Fibroblast of peridontal ligament (primary cell): Measurements from ENCODE around the gene PHF14.

Source experiments
- DNase-seq: peaks from one replicate; pipeline ENCODE4 v3.0.0-alpha.2; 2010; ENCODE audit errors: extremely low read depth

Gene PHF14

GRCh38 chr7:11109659-11110058 is 136.0 kb downstream of the PHF14 start:
- DNase-seq: no peak

- DNase-seq: no peak
These were observed 146.5 kb downstream of the PHF14 start for GRCh38 chr7:11120068-11120664.

- no peak for DNase-seq
These were observed 147.1 kb downstream of the PHF14 start for GRCh38 chr7:11120675-11121220.

GRCh38 chr7:11124856-11125559 is 151.3 kb downstream of the PHF14 start:
- DNase-seq: no peak

- DNase-seq: no peak
These were observed 153.6 kb downstream of the PHF14 start for GRCh38 chr7:11127114-11127785.

GRCh38 chr7:11127988-11128387 is 154.3 kb downstream of the PHF14 start:
- peak; percentile 4 for DNase-seq

GRCh38 chr7:11128498-11128897 is 154.8 kb downstream of the PHF14 start:
- no peak for DNase-seq

- DNase-seq: peak; percentile 66
These were observed 156.3 kb downstream of the PHF14 start for GRCh38 chr7:11130012-11130411.

GRCh38 chr7:11130601-11131000 is 156.9 kb downstream of the PHF14 start:
- no peak for DNase-seq

- DNase-seq: no peak
These were observed 159.8 kb downstream of the PHF14 start for GRCh38 chr7:11133436-11133959.

GRCh38 chr7:11135573-11135972 is 161.9 kb downstream of the PHF14 start:
- DNase-seq: no peak

GRCh38 chr7:11141541-11141940 is 167.9 kb downstream of the PHF14 start:
- DNase-seq: no peak

GRCh38 chr7:11153694-11154093 is 180.0 kb downstream of the PHF14 start:
- DNase-seq: peak; percentile 15

- peak; percentile 47 for DNase-seq
These were observed 182.2 kb downstream of the PHF14 start for GRCh38 chr7:11155883-11156282.

GRCh38 chr7:11161499-11161898 is 187.8 kb downstream of the PHF14 start:
- no peak for DNase-seq

- DNase-seq: no peak
These were observed 189.5 kb downstream of the PHF14 start for GRCh38 chr7:11163220-11163619.

GRCh38 chr7:11166051-11166450 is 192.4 kb downstream of the PHF14 start:
- no peak for DNase-seq

- no peak for DNase-seq
These were observed 195.0 kb downstream of the PHF14 start for GRCh38 chr7:11168650-11169170.

GRCh38 chr7:11170175-11170574 is 196.5 kb downstream of the PHF14 start:
- DNase-seq: peak; percentile 48

- DNase-seq: no peak
These were observed 197.3 kb downstream of the PHF14 start for GRCh38 chr7:11170863-11171568.

GRCh38 chr7:11171569-11172192 is 198.0 kb downstream of the PHF14 start:
- no peak for DNase-seq
